C1 segment of cervical spinal cord (tissue), 14 donors: Measurements from ENCODE around the gene PPRC1.
A peak's percentile ranks its signal among the peaks of the same experiment; 100 is the strongest.

Experiments used
- DNase-seq, 14 donors: peaks; one replicate each; lab custom pipeline; 2025; lab: John Stamatoyannopoulos, UW

Gene PPRC1

GRCh38 chr10:102132563-102133372 is at the start of gene PPRC1:
Gene PPRC1, plus strand, starts transcription at chr10:102133040. Its CDS starts 29 bp downstream, at chr10:102133069.
- DNase-seq = peak; percentile 75 to 99 (median 97)

GRCh38 chr10:102083541-102083940 is 49.3 kb upstream of the PPRC1 start:
- no peak for DNase-seq

GRCh38 chr10:102085336-102085735 is 47.5 kb upstream of the PPRC1 start:
- no peak for DNase-seq

GRCh38 chr10:102086196-102086595 is 46.6 kb upstream of the PPRC1 start:
- no peak for DNase-seq

- no peak for DNase-seq
Measured at GRCh38 chr10:102090772-102091171, 42.1 kb upstream of the PPRC1 start.

GRCh38 chr10:102096449-102096848 is 36.4 kb upstream of the PPRC1 start:
- DNase-seq = no peak

- DNase-seq = no peak
Measured at GRCh38 chr10:102101152-102101551, 31.7 kb upstream of the PPRC1 start.

- no peak for DNase-seq
Measured at GRCh38 chr10:102102421-102102820, 30.4 kb upstream of the PPRC1 start.

GRCh38 chr10:102106998-102107397 is 25.8 kb upstream of the PPRC1 start:
- no peak for DNase-seq

- DNase-seq = no peak
Measured at GRCh38 chr10:102109166-102110116, 23.4 kb upstream of the PPRC1 start.

- no peak for DNase-seq
Measured at GRCh38 chr10:102111276-102111675, 21.6 kb upstream of the PPRC1 start.

GRCh38 chr10:102112210-102112817 is 20.5 kb upstream of the PPRC1 start:
- no peak for DNase-seq

- no peak for DNase-seq
Measured at GRCh38 chr10:102113261-102113955, 19.4 kb upstream of the PPRC1 start.

GRCh38 chr10:102113956-102114857 is 18.6 kb upstream of the PPRC1 start:
- peak in 5 of 14 donors; percentile 26 to 63 (median 45) for DNase-seq

- peak; percentile 32 to 90 (median 81) for DNase-seq
Measured at GRCh38 chr10:102114861-102115618, 17.8 kb upstream of the PPRC1 start.

- DNase-seq = peak in 1 of 14 donors; percentile 3
Measured at GRCh38 chr10:102115775-102116174, 17.1 kb upstream of the PPRC1 start.

- peak in 1 of 14 donors; percentile 2 for DNase-seq
Measured at GRCh38 chr10:102116656-102117055, 16.2 kb upstream of the PPRC1 start.

GRCh38 chr10:102117391-102118159 is 15.3 kb upstream of the PPRC1 start:
- DNase-seq = peak in 13 of 14 donors; percentile 69 to 94 (median 85)

GRCh38 chr10:102118867-102119266 is 14.0 kb upstream of the PPRC1 start:
- DNase-seq = peak in 11 of 14 donors; percentile 21 to 51 (median 45)
